ENCODE measurements around the gene TRPM7.
"Not testable (repeated sequence)": the region's sequence is repeated elsewhere in the genome, so short reads cannot be mapped to it uniquely, and the experiment has no call there.

Gene TRPM7

GRCh38 chr15:50593761-50594160 is 92.8 kb downstream of the TRPM7 start:
- Histone ChIP-seq H3K36me3 (ENCODE audit: control insufficient read depth, insufficient read depth, low read length) (peaks cover 44% of the 10 kb centered on the region), H3K9me3 (ENCODE audit: control insufficient read depth, low read length) (no peaks in the 10 kb centered on the region), H3K27me3 (replicated peaks; ENCODE audit: control insufficient read depth, insufficient read depth, low read length, poor library complexity, severe bottlenecking) (no peaks in the 10 kb centered on the region), H3K27ac (ENCODE audit: insufficient read depth, low read length, poor library complexity, severe bottlenecking) (no peak overlapping the region), H3K4me3 (ENCODE audit: insufficient read depth, low read depth, low read length, poor library complexity, severe bottlenecking) (no peak overlapping the region), H3K4me1 (ENCODE audit: control insufficient read depth, insufficient read depth, low read length, poor library complexity, severe bottlenecking) (no peaks in the 10 kb centered on the region)
- no peak for DNase-seq

- no peak for DNase-seq
- peaks cover 59% of the 10 kb centered on the region for H3K36me3 ChIP-seq (ENCODE audit: control insufficient read depth, insufficient read depth, low read length)
Observed at GRCh38 chr15:50590288-50590687, 96.3 kb downstream of the TRPM7 start.

GRCh38 chr15:50577492-50577891 is 109.1 kb downstream of the TRPM7 start:
- Histone ChIP-seq H3K4me1 (ENCODE audit: control insufficient read depth, insufficient read depth, low read length, poor library complexity, severe bottlenecking) (no peaks in the 10 kb centered on the region), H3K27me3 (replicated peaks; ENCODE audit: control insufficient read depth, insufficient read depth, low read length, poor library complexity, severe bottlenecking) (no peaks in the 10 kb centered on the region), H3K27ac (ENCODE audit: insufficient read depth, low read length, poor library complexity, severe bottlenecking) (no peak overlapping the region), H3K36me3 (ENCODE audit: control insufficient read depth, insufficient read depth, low read length) (peaks cover 40% of the 10 kb centered on the region), H3K4me3 (ENCODE audit: insufficient read depth, low read depth, low read length, poor library complexity, severe bottlenecking) (no peak overlapping the region), H3K9me3 (ENCODE audit: control insufficient read depth, low read length) (no peaks in the 10 kb centered on the region)
- no peak for DNase-seq

More at GRCh38 chr15:50590288-50590687, 96.3 kb downstream of the TRPM7 start:
- no peak overlapping the region for H3K4me3 ChIP-seq (ENCODE audit: insufficient read depth, low read depth, low read length, poor library complexity, severe bottlenecking)
- no peak overlapping the region for H3K27ac ChIP-seq (ENCODE audit: insufficient read depth, low read length, poor library complexity, severe bottlenecking)
- H3K27me3 ChIP-seq (replicated peaks; ENCODE audit: control insufficient read depth, insufficient read depth, low read length, poor library complexity, severe bottlenecking), result no peaks in the 10 kb centered on the region
- no peaks in the 10 kb centered on the region for H3K4me1 ChIP-seq (ENCODE audit: control insufficient read depth, insufficient read depth, low read length, poor library complexity, severe bottlenecking)
- H3K9me3 ChIP-seq (ENCODE audit: control insufficient read depth, low read length), result no peaks in the 10 kb centered on the region

- H3K9me3 ChIP-seq (ENCODE audit: control insufficient read depth, low read length), result no peaks in the 10 kb centered on the region
- H3K27ac ChIP-seq (ENCODE audit: insufficient read depth, low read length, poor library complexity, severe bottlenecking), result no peak overlapping the region
- no peaks in the 10 kb centered on the region for H3K4me1 ChIP-seq (ENCODE audit: control insufficient read depth, insufficient read depth, low read length, poor library complexity, severe bottlenecking)
- DNase-seq, result no peak
- no peaks in the 10 kb centered on the region for H3K27me3 ChIP-seq (replicated peaks; ENCODE audit: control insufficient read depth, insufficient read depth, low read length, poor library complexity, severe bottlenecking)
- no peak overlapping the region for H3K4me3 ChIP-seq (ENCODE audit: insufficient read depth, low read depth, low read length, poor library complexity, severe bottlenecking)
- peaks cover 37% of the 10 kb centered on the region for H3K36me3 ChIP-seq (ENCODE audit: control insufficient read depth, insufficient read depth, low read length)
Observed at GRCh38 chr15:50576166-50576565, 110.4 kb downstream of the TRPM7 start.

GRCh38 chr15:50573842-50574241 is 112.8 kb downstream of the TRPM7 start:
- not testable (repeated sequence) for H3K9me3 ChIP-seq (ENCODE audit: control insufficient read depth, low read length); H3K27me3 ChIP-seq (replicated peaks; ENCODE audit: control insufficient read depth, insufficient read depth, low read length, poor library complexity, severe bottlenecking); H3K27ac ChIP-seq (ENCODE audit: insufficient read depth, low read length, poor library complexity, severe bottlenecking); H3K4me3 ChIP-seq (ENCODE audit: insufficient read depth, low read depth, low read length, poor library complexity, severe bottlenecking); H3K4me1 ChIP-seq (ENCODE audit: control insufficient read depth, insufficient read depth, low read length, poor library complexity, severe bottlenecking); DNase-seq
- peaks cover 42% of the 10 kb centered on the region for H3K36me3 ChIP-seq (ENCODE audit: control insufficient read depth, insufficient read depth, low read length)

GRCh38 chr15:50563756-50564155 is 122.8 kb downstream of the TRPM7 start:
- Histone ChIP-seq H3K27me3 (replicated peaks; ENCODE audit: control insufficient read depth, insufficient read depth, low read length, poor library complexity, severe bottlenecking) (no peaks in the 10 kb centered on the region), H3K27ac (ENCODE audit: insufficient read depth, low read length, poor library complexity, severe bottlenecking) (no peak overlapping the region), H3K36me3 (ENCODE audit: control insufficient read depth, insufficient read depth, low read length) (peaks cover 9% of the 10 kb centered on the region), H3K4me3 (ENCODE audit: insufficient read depth, low read depth, low read length, poor library complexity, severe bottlenecking) (no peak overlapping the region), H3K9me3 (ENCODE audit: control insufficient read depth, low read length) (no peaks in the 10 kb centered on the region), H3K4me1 (ENCODE audit: control insufficient read depth, insufficient read depth, low read length, poor library complexity, severe bottlenecking) (no peaks in the 10 kb centered on the region)
- DNase-seq, result no peak

GRCh38 chr15:50562735-50563640 is 123.6 kb downstream of the TRPM7 start:
- Histone ChIP-seq H3K36me3 (ENCODE audit: control insufficient read depth, insufficient read depth, low read length) (peaks cover 9% of the 10 kb centered on the region), H3K27me3 (replicated peaks; ENCODE audit: control insufficient read depth, insufficient read depth, low read length, poor library complexity, severe bottlenecking) (no peaks in the 10 kb centered on the region), H3K4me1 (ENCODE audit: control insufficient read depth, insufficient read depth, low read length, poor library complexity, severe bottlenecking) (no peaks in the 10 kb centered on the region), H3K27ac (ENCODE audit: insufficient read depth, low read length, poor library complexity, severe bottlenecking) (no peak overlapping the region), H3K9me3 (ENCODE audit: control insufficient read depth, low read length) (no peaks in the 10 kb centered on the region), H3K4me3 (ENCODE audit: insufficient read depth, low read depth, low read length, poor library complexity, severe bottlenecking) (no peak overlapping the region)
- DNase-seq, result no peak

GRCh38 chr15:50558012-50558411 is 128.6 kb downstream of the TRPM7 start:
- Histone ChIP-seq H3K9me3 (ENCODE audit: control insufficient read depth, low read length) (no peaks in the 10 kb centered on the region), H3K27ac (ENCODE audit: insufficient read depth, low read length, poor library complexity, severe bottlenecking) (no peak overlapping the region), H3K36me3 (ENCODE audit: control insufficient read depth, insufficient read depth, low read length) (peaks cover 6% of the 10 kb centered on the region)

GRCh38 chr15:50556642-50557371 is 129.8 kb downstream of the TRPM7 start:
- no peaks in the 10 kb centered on the region for H3K36me3 ChIP-seq (ENCODE audit: control insufficient read depth, insufficient read depth, low read length)
- H3K27me3 ChIP-seq (replicated peaks; ENCODE audit: control insufficient read depth, insufficient read depth, low read length, poor library complexity, severe bottlenecking), result no peaks in the 10 kb centered on the region
- no peak for DNase-seq
- no peaks in the 10 kb centered on the region for H3K4me1 ChIP-seq (ENCODE audit: control insufficient read depth, insufficient read depth, low read length, poor library complexity, severe bottlenecking)
- H3K9me3 ChIP-seq (ENCODE audit: control insufficient read depth, low read length), result no peaks in the 10 kb centered on the region
- H3K4me3 ChIP-seq (ENCODE audit: insufficient read depth, low read depth, low read length, poor library complexity, severe bottlenecking), result no peak overlapping the region
- no peak overlapping the region for H3K27ac ChIP-seq (ENCODE audit: insufficient read depth, low read length, poor library complexity, severe bottlenecking)

More at GRCh38 chr15:50558012-50558411, 128.6 kb downstream of the TRPM7 start:
- DNase-seq, result no peak
- Histone ChIP-seq H3K4me1 (ENCODE audit: control insufficient read depth, insufficient read depth, low read length, poor library complexity, severe bottlenecking) (no peaks in the 10 kb centered on the region), H3K4me3 (ENCODE audit: insufficient read depth, low read depth, low read length, poor library complexity, severe bottlenecking) (no peak overlapping the region), H3K27me3 (replicated peaks; ENCODE audit: control insufficient read depth, insufficient read depth, low read length, poor library complexity, severe bottlenecking) (no peaks in the 10 kb centered on the region)

- no peak for DNase-seq
- H3K4me1 ChIP-seq (ENCODE audit: control insufficient read depth, insufficient read depth, low read length, poor library complexity, severe bottlenecking), result no peaks in the 10 kb centered on the region
- no peaks in the 10 kb centered on the region for H3K36me3 ChIP-seq (ENCODE audit: control insufficient read depth, insufficient read depth, low read length)
- no peaks in the 10 kb centered on the region for H3K27me3 ChIP-seq (replicated peaks; ENCODE audit: control insufficient read depth, insufficient read depth, low read length, poor library complexity, severe bottlenecking)
- H3K4me3 ChIP-seq (ENCODE audit: insufficient read depth, low read depth, low read length, poor library complexity, severe bottlenecking), result no peak overlapping the region
- no peak overlapping the region for H3K27ac ChIP-seq (ENCODE audit: insufficient read depth, low read length, poor library complexity, severe bottlenecking)
- no peaks in the 10 kb centered on the region for H3K9me3 ChIP-seq (ENCODE audit: control insufficient read depth, low read length)
Observed at GRCh38 chr15:50552238-50552637, 134.4 kb downstream of the TRPM7 start.

Data from effector memory CD4-positive, alpha-beta T cell (primary cell).